OCI-LY1 (cell line): ENCODE results near the gene MED12.

ENCODE experiments used
- CTCF ChIP-seq: fragments of 200-600 bp; sonication (generic), shearing (Covaris generic); IDR thresholded peaks from 2 replicates; pipeline ENCODE4 v1.5.1; 2017; ENCODE audit warnings: mild to moderate bottlenecking, antibody characterized with exemption, low read length, moderate library complexity, mixed read lengths
- EZH2 ChIP-seq: fragments of 200-600 bp; sonication (generic), shearing (Covaris generic); IDR thresholded peaks from 2 replicates; pipeline ENCODE4 v1.8.0; 2017; ENCODE audit warnings: borderline replicate concordance, mixed run types, mild to moderate bottlenecking, antibody characterized with exemption, low read length, moderate library complexity, mixed read lengths

GRCh38 chrX:71107762-71108360 lies 10.5 kb upstream of the MED12 start:
- TF ChIP-seq CTCF (no peak), EZH2 (no peak)
